Breast epithelium (tissue), 3 donors: ENCODE results near the gene ISX.

ENCODE experiments used
- POLR2A ChIP-seq: fragments of 450-650 bp; IDR thresholded peaks from one replicate; pipeline ENCODE4 v1.6.1; 2016; ENCODE audit warnings: antibody characterized with exemption, mild to moderate bottlenecking, moderate library complexity
- POLR2AphosphoS5 ChIP-seq, 3 donors: sonication (generic); formaldehyde crosslinking; IDR thresholded peaks; one replicate each; pipeline ENCODE4 v1.6.1; 2017; ENCODE audit warnings: antibody characterized with exemption in 3 of 3
- TF ChIP-seq, protein P1 (sequence below), 3 donors: fragments of 450-650 bp; IDR thresholded peaks; one replicate each; pipeline ENCODE4 v1.5.1; 2016 to 2017; ENCODE audit warnings: antibody characterized with exemption in 3 of 3, mild to moderate bottlenecking in 3 of 3, moderate library complexity in 3 of 3

DNA sequence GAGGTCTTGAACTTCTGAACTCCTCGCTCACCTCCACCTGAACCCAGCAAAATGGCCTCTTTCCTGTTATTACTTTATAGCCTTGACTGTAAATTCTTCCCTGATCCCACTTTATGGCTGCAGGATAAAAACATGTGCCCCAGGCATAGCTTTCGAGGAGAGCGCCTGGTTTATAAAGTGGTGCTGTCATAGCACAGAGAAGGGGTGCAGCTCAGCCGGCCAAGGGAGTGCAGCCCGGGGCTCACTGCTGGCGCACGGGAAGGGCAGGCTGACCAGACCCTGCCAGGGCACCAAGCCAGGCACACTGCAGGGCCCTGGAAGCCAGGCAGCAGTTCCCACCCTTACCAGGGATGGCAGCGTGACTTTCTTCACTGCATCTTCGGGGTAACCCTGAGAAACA, 50.9 kb downstream of the ISX start:
- TF ChIP-seq, protein P1, sequence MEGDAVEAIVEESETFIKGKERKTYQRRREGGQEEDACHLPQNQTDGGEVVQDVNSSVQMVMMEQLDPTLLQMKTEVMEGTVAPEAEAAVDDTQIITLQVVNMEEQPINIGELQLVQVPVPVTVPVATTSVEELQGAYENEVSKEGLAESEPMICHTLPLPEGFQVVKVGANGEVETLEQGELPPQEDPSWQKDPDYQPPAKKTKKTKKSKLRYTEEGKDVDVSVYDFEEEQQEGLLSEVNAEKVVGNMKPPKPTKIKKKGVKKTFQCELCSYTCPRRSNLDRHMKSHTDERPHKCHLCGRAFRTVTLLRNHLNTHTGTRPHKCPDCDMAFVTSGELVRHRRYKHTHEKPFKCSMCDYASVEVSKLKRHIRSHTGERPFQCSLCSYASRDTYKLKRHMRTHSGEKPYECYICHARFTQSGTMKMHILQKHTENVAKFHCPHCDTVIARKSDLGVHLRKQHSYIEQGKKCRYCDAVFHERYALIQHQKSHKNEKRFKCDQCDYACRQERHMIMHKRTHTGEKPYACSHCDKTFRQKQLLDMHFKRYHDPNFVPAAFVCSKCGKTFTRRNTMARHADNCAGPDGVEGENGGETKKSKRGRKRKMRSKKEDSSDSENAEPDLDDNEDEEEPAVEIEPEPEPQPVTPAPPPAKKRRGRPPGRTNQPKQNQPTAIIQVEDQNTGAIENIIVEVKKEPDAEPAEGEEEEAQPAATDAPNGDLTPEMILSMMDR (IDR thresholded peaks at IDR 0.05): no peak
- TF ChIP-seq POLR2A: no peak
- TF ChIP-seq POLR2AphosphoS5 (IDR thresholded peaks at IDR 0.05): no peak
